GOT3 (cell line): ENCODE results near the gene DEDD2.

Experiments used
- DNase-seq: peaks from one replicate; lab custom pipeline; 2025; ENCODE audit warnings: mixed read lengths; lab: John Stamatoyannopoulos, UW

The DEDD2 gene

GRCh38 chr19:42199440-42200115 lies 17.9 kb downstream of the DEDD2 start:
- DNase-seq = no peak

GRCh38 chr19:42198676-42199439 lies 18.6 kb downstream of the DEDD2 start:
- DNase-seq = no peak

GRCh38 chr19:42197375-42197817 lies 20.1 kb downstream of the DEDD2 start:
- DNase-seq = no peak

GRCh38 chr19:42196011-42197001 lies 21.2 kb downstream of the DEDD2 start:
- no peak for DNase-seq

GRCh38 chr19:42193706-42194105 lies 23.8 kb downstream of the DEDD2 start:
- DNase-seq = no peak

- no peak for DNase-seq
Measured at GRCh38 chr19:42193294-42193693, 24.2 kb downstream of the DEDD2 start.

- DNase-seq = no peak
Measured at GRCh38 chr19:42191855-42192254, 25.6 kb downstream of the DEDD2 start.

GRCh38 chr19:42191330-42191729 lies 26.1 kb downstream of the DEDD2 start:
- DNase-seq = no peak

GRCh38 chr19:42189133-42189532 lies 28.3 kb downstream of the DEDD2 start:
- no peak for DNase-seq

GRCh38 chr19:42188665-42189064 lies 28.8 kb downstream of the DEDD2 start:
- no peak for DNase-seq

- no peak for DNase-seq
Measured at GRCh38 chr19:42185277-42185676, 32.2 kb downstream of the DEDD2 start.

GRCh38 chr19:42184401-42184861 lies 33.0 kb downstream of the DEDD2 start:
- peak; percentile 8 for DNase-seq

- no peak for DNase-seq
Measured at GRCh38 chr19:42178791-42179674, 38.4 kb downstream of the DEDD2 start.

GRCh38 chr19:42177686-42178019 lies 39.8 kb downstream of the DEDD2 start:
- no peak for DNase-seq

- peak; percentile 33 for DNase-seq
Measured at GRCh38 chr19:42176990-42177685, 40.3 kb downstream of the DEDD2 start.

GRCh38 chr19:42176649-42176989 lies 40.9 kb downstream of the DEDD2 start:
- DNase-seq = no peak

- no peak for DNase-seq
Measured at GRCh38 chr19:42175952-42176648, 41.4 kb downstream of the DEDD2 start.

- no peak for DNase-seq
Measured at GRCh38 chr19:42174958-42175734, 42.3 kb downstream of the DEDD2 start.

GRCh38 chr19:42174188-42174587 lies 43.3 kb downstream of the DEDD2 start:
- no peak for DNase-seq
